ENCODE data around the gene RNU5D-1. TPM values are rescaled to one million over a fixed set of nuclear protein-coding genes. Genes with fewer than 3 reads are reported as not detected.

The RNU5D-1 gene
- total RNA-seq, 1 donor: not detected

GRCh38 chr1:44724955-44725698 lies 5.8 kb downstream of the RNU5D-1 start:
- TF ChIP-seq CTCF (IDR thresholded peaks at IDR 0.05; ENCODE audit: insufficient read depth, low read depth, low read length): no peak
- no peak for DNase-seq (ENCODE audit: low read depth)
- H3K4me3 ChIP-seq (ENCODE audit: low read depth, low read length): no peak overlapping the region

GRCh38 chr1:44724296-44724954 lies 6.5 kb downstream of the RNU5D-1 start:
- no peak for TF ChIP-seq CTCF (IDR thresholded peaks at IDR 0.05; ENCODE audit: insufficient read depth, low read depth, low read length)
- H3K4me3 ChIP-seq (ENCODE audit: low read depth, low read length): no peak overlapping the region
- DNase-seq (ENCODE audit: low read depth): no peak

GRCh38 chr1:44723496-44724295 lies 7.3 kb downstream of the RNU5D-1 start:
- no peak for DNase-seq (ENCODE audit: low read depth)
- no peak for TF ChIP-seq CTCF (IDR thresholded peaks at IDR 0.05; ENCODE audit: insufficient read depth, low read depth, low read length)
- H3K4me3 ChIP-seq (ENCODE audit: low read depth, low read length): no peak overlapping the region

- no peak for TF ChIP-seq CTCF (IDR thresholded peaks at IDR 0.05; ENCODE audit: insufficient read depth, low read depth, low read length)
- no peak for DNase-seq (ENCODE audit: low read depth)
- no peak overlapping the region for H3K4me3 ChIP-seq (ENCODE audit: low read depth, low read length)
These were observed 7.9 kb downstream of the RNU5D-1 start for GRCh38 chr1:44723064-44723463.

GRCh38 chr1:44721485-44722361 lies 9.2 kb downstream of the RNU5D-1 start:
- TF ChIP-seq CTCF (IDR thresholded peaks at IDR 0.05; ENCODE audit: insufficient read depth, low read depth, low read length): no peak
- DNase-seq (ENCODE audit: low read depth): peak; percentile 96
- no peak overlapping the region for H3K4me3 ChIP-seq (ENCODE audit: low read depth, low read length)

GRCh38 chr1:44720281-44720680 lies 10.7 kb downstream of the RNU5D-1 start:
- no peak for TF ChIP-seq CTCF (IDR thresholded peaks at IDR 0.05; ENCODE audit: insufficient read depth, low read depth, low read length)

More at GRCh38 chr1:44720281-44720680, 10.7 kb downstream of the RNU5D-1 start:
- no peak for DNase-seq (ENCODE audit: low read depth)
- no peak overlapping the region for H3K4me3 ChIP-seq (ENCODE audit: low read depth, low read length)
